HG03097 (cell line): Measurements from ENCODE around the gene RBM42.

ENCODE experiments used
- ATAC-seq: cut with Tn5 transposase; IDR thresholded peaks from one replicate; pipeline ENCODE4 v1.9.1; 2021; ENCODE audit not compliant: unreplicated experiment, low FRiP score

RBM42 gene

GRCh38 chr19:35619290-35619923 lies 9.4 kb upstream of the RBM42 start:
- no peak for ATAC-seq

GRCh38 chr19:35620001-35620400 lies 8.8 kb upstream of the RBM42 start:
- ATAC-seq = no peak

DNA sequence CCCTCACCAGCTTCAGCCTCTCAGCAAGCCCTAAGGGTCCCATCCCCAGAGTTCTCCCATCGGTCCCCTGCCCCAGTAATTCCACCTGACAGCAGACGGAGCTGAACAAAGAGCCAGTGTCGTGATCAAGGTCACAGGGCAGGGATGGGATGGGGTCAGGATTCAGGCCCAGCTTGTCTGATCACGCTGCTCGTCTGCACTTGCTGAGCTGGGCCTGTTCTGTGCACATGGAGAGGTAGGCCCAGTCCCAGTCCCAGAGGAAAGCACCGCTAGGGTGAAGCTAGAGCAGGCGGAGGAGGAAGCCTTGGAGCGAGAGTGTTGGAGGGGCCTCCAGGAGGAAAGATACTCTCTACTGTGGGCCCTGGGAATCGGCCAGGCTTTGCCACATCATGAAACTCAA lies 7.1 kb upstream of the RBM42 start:
- ATAC-seq = no peak

GRCh38 chr19:35622750-35623149 lies 6.1 kb upstream of the RBM42 start:
- ATAC-seq = no peak

- ATAC-seq = no peak
Measured at GRCh38 chr19:35623327-35624010, 5.4 kb upstream of the RBM42 start.

DNA sequence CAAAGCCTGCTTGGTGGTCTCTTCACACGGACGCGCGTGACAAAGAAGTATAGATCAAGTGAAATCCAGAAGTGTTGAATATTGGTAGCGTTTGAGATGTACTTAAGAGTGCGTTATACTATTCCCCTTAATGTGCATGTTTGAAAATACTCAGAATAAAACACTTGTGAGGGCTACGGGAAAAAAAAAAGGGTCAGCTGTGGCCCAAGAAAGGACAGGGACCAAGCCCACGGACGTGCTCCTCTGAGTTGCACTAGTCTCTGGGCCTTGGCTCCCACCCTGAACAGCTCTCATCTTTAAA lies 622 bp upstream of the RBM42 start:
- no peak for ATAC-seq

GRCh38 chr19:35629332-35629633 lies 447 bp downstream of the RBM42 start:
- ATAC-seq = no peak

- ATAC-seq = no peak
Measured at GRCh38 chr19:35633727-35634440, 5.0 kb downstream of the RBM42 start.

GRCh38 chr19:35636651-35637050 lies 7.8 kb downstream of the RBM42 start:
- no peak for ATAC-seq

GRCh38 chr19:35637165-35637564 lies 8.3 kb downstream of the RBM42 start:
- ATAC-seq = no peak

DNA sequence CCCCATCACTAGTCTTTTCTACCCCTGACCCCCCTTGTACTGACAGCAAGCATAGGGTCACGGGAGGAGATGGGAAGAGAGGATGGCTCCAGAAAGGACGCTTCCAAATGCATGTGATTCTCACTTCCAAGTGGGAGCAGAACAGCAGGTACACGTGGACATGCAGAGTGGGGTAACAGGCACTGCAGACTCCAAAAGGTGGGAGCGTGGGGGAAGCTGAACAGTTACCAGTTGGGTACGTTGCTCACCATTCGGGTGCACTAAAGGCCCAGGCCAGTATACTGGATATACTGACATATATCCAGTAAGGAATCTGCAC lies 10.4 kb downstream of the RBM42 start:
- ATAC-seq = no peak

- no peak for ATAC-seq
Measured at GRCh38 chr19:35639863-35640262, 11.0 kb downstream of the RBM42 start.

DNA sequence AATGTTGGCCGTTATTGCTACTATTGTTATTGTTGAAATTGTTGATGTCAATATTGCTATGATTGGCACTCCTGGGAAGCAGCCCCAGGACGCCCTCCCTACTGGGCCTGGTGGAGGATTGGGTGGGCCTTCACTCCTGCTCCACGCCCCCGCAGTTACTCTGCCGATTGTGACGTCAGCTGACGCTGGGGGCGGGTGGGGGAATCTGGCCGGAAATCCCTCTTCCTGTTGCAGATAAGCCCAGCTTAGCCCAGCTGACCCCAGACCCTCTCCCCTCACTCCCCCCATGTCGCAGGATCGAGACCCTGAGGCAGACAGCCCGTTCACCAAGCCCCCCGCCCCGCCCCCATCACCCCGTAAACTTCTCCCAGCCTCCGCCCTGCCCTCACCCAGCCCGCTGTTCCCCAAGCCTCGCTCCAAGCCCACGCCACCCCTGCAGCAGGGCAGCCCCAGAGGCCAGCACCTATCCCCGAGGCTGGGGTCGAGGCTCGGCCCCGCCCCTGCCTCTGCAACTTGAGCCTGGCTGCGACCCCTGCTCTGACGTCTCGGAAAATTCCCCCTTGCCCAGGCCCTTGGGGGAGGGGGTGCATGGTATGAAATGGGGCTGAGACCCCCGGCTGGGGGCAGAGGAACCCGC lies 12.8 kb downstream of the RBM42 start, which contains the start of gene ETV2:
Gene ETV2, plus strand, starts transcription at position 231 of the 637 bp plus-strand sequence. CDS start 716 bp downstream, outside the sequence.
- no peak for ATAC-seq

- no peak for ATAC-seq
Measured at GRCh38 chr19:35642312-35642711, 13.5 kb downstream of the RBM42 start.

DNA sequence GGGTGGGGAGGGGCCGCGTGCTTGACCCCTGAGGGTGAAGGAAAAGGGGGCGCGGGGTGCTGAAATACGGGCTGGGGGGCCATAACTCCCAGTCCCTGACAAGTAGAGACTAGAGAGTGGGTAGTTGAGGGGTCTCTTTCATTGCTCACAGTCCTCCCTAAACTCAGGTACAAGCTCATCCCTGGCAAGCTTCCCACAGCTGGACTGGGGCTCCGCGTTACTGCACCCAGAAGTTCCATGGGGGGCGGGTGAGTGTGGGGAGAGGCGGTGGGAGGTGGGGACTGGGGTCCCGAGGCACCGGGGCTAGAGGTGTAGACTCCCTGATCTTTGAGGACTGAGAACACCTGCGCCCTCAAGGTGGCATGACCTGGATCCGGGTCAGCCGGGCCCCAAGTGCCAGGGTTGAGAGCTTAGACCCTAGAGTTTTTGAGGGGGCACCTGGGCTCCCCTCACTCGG lies 14.0 kb downstream of the RBM42 start:
- ATAC-seq = no peak

- ATAC-seq = peak; percentile 41
Measured at GRCh38 chr19:35643255-35644205, 14.7 kb downstream of the RBM42 start.

- peak; percentile 55 for ATAC-seq
Measured at GRCh38 chr19:35644206-35644986, 15.6 kb downstream of the RBM42 start.

GRCh38 chr19:35644987-35645679 lies 16.3 kb downstream of the RBM42 start:
- ATAC-seq = no peak
